VCaP (cell line): ENCODE results near the gene TMEM131L.

Source experiments
- H3K27ac ChIP-seq: fragments of 450-650 bp; 2 replicates; pipeline ENCODE4 v1.5.1; 2017
- TF ChIP-seq, protein P1 (sequence below): fragments of 450-650 bp; conservative IDR thresholded peaks from 2 replicates; pipeline ENCODE4 v1.5.1; 2017; ENCODE audit warnings: mild to moderate bottlenecking, moderate library complexity

Gene TMEM131L

DNA sequence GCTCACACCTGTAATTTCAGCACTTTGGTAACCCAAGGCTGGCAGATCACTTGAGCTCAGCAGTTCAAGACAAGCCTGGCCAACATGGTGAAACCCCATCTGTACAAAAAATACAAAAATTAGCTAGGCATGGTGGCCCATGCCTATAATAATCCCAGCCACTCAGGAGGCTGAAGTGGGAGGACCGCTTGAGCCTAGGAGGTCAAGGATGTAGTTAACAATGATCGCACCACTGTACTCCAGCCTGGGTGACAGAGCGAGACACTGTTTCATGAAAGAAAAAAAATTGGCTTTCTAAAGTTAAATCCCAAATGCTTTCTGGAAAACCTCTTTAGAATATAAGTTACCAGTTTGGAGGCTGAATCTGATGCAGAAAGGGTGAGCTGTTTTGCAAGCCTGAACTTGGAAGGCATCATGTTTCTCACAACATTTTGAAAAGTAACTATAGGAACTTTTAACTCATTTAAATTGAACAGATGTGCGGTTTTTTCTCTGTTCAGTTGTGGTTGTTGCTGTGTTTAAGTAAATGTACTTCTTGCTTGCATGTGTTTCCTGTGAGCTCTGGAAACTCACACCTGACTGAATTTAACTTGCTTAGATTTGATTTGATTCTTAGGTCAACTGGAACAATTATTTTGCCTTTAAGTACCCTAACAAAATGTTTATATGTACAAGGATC lies 39.8 kb upstream of the TMEM131L start:
- no peak overlapping the region for H3K27ac ChIP-seq
- TF ChIP-seq, protein P1, sequence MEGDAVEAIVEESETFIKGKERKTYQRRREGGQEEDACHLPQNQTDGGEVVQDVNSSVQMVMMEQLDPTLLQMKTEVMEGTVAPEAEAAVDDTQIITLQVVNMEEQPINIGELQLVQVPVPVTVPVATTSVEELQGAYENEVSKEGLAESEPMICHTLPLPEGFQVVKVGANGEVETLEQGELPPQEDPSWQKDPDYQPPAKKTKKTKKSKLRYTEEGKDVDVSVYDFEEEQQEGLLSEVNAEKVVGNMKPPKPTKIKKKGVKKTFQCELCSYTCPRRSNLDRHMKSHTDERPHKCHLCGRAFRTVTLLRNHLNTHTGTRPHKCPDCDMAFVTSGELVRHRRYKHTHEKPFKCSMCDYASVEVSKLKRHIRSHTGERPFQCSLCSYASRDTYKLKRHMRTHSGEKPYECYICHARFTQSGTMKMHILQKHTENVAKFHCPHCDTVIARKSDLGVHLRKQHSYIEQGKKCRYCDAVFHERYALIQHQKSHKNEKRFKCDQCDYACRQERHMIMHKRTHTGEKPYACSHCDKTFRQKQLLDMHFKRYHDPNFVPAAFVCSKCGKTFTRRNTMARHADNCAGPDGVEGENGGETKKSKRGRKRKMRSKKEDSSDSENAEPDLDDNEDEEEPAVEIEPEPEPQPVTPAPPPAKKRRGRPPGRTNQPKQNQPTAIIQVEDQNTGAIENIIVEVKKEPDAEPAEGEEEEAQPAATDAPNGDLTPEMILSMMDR = no peak

DNA sequence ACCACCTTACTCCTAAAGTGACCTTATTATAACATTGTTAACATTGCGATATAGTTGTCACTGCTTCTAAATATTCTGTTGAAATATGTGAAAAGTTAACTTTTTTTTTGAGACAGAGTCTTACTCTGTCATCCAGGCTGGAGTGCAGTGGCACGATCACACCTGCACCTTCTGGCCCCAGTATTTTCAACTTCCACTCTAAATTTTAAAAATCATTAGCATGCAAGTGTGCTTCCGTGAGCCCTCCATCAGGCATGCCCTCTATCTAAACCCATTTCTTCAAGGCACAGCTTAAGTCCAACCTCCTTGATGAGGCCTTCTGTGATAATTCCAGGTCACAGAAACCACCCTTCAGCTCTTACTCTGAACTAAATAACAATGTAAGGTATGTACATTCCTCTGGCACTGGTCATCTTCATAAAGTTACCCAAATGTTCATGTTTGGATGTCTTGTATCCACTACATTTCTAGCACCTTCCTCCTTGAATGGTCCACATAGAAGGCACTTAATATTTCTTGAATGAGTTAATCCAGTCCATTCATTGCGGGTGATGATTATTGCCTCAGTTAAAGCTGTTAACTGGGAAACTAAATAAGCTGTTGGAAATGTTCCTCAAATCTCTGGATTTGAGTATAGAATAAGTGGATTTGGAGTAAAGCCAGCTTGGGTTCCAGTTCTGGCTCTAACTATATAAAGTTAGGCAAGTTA lies 38.6 kb upstream of the TMEM131L start:
- TF ChIP-seq, protein P1 = no peak
- no peak overlapping the region for H3K27ac ChIP-seq

DNA sequence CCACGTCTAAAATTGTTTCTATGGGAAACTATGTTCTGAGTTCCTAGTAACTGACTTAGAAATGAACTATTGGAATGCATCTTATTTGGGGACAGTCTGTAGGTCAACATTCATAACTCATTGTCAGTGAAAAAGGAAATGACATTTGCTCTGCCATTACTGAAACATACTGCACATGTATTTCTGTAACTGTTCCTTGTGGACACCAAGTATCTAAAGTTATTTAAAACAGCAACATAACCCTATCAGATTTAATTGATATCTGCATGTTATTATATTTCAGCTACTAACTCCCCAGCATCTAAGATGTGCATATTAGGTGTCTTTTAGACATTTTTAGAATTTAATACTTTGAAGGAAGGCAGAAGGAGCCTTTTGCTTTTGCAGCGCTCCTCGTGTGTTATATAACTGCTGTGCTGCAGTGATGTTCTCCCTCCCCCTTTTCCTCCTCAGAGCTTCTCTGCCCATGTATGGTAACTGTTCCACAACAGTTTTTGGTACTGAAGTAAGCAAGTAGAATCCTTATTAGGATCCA lies 37.2 kb upstream of the TMEM131L start:
- TF ChIP-seq, protein P1 = no peak
- H3K27ac ChIP-seq = no peak overlapping the region

DNA sequence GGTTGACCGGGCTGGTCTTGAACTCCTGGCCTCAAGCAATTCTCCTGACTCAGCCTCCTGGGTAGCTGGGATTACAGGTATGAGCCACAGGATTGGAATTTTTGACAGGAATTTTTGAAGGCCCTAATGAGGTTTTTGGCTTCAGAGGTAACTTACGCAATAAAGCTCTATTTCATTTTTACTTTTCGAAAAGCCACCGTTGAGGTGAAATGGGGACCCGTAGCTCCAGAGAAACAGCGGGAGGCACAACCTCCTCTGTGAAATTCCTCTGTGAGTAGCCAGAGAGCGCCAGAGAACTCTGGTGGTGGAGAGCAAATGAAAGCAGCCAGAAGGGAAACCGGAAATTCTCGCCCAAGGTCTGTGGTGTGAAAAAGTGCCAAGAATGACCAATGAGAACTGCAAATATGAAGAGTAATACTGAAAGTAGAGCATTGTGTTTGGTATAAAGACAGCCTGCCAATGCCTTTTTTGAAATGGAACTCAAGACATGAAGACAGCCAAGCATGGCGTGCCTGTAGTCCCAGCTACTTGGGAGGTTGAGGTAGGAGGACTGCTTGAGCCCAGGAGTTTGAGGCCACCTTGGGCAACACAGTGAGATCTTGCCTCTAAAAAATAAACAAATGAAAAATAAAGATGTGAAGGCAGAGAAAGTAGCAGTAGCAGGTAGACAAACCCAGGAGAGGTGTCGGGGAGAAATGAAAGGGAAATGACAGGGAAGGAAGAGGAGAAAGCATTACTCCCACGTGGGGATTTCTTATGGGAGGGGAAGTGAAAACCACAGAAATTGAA lies 33.0 kb upstream of the TMEM131L start:
- TF ChIP-seq, protein P1 = peak; percentile 71
- no peak overlapping the region for H3K27ac ChIP-seq

DNA sequence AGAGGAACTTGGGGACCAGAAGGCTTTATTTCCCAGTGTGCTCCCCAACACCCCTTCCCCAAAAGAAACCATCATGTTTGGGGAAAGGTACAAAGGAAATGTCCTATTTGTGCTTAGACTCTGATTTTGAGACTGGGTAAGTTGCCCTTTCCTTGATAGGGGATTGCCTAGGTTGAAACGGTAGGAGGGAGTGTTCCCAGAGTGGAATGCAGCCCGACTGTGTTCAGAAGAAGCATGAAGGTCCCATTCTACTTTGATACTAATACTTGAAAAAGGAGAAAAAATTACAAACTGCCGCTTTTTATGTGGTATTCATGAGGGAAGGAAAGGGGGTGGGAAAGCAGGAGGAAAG lies 32.4 kb upstream of the TMEM131L start:
- no peak overlapping the region for H3K27ac ChIP-seq
- TF ChIP-seq, protein P1 = no peak

DNA sequence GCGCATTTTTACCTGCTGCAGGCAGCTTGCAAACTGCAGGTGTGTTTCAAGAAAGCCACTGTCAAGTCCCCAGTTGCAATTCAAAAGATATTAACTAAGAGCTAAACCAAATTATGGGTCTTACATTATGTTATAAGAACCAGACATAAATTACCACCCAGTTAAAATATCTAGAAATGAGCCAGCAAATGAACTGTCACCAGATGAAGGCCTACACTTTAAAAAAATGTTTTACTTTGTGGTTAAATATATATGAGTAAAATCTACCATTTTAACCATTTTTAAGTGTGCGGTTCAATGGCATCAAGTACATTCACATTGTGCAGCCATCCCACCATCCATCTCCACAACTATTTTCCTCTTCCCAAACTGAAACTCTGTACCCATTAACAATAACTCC lies 32.0 kb upstream of the TMEM131L start:
- TF ChIP-seq, protein P1 = no peak
- no peak overlapping the region for H3K27ac ChIP-seq
